ENCODE measurements around the gene PHC1.
"Not testable (repeated sequence)": the region's sequence is repeated elsewhere in the genome, so short reads cannot be mapped to it uniquely, and the experiment has no call there.

The PHC1 gene

DNA sequence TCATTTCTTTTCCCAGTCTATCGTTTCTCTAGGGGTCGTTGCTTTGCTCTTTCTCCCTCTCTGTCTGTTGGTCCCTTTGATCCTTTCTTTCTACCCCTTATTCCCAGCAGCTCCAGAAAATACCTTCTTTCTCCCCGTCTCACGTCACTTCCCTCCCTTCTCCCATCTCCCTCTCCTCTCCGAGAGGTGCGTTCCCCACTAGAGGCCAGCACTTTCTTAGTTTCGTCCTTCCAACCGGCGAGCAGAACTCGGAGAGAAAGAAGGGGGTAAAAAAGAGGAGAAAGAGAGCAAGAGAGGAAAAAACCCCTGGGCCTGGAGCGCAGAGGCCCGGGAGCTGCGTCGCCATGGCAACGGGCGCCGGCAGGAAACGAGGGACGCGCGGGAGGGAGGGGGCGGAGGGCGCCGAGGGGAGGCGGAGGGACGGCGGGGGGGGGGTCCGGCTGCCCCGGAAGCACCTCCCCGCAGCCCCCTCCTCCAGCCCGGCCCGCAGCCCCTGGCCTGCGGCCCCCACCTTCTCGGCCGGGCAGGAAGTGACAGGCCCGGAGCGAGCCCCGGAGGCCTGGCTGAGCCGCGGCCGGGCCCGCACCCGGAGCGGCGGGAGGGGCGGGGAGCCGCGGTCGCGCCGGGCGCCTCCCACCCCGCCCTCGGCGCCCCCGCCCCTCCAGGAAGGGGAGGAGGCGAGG lies at the start of gene PHC1:
Gene PHC1 (plus strand): TSS at position 477 of the 683 bp plus-strand sequence. CDS start 3,169 bp downstream, outside the sequence.
- DNase-seq = peak; percentile 88

DNA sequence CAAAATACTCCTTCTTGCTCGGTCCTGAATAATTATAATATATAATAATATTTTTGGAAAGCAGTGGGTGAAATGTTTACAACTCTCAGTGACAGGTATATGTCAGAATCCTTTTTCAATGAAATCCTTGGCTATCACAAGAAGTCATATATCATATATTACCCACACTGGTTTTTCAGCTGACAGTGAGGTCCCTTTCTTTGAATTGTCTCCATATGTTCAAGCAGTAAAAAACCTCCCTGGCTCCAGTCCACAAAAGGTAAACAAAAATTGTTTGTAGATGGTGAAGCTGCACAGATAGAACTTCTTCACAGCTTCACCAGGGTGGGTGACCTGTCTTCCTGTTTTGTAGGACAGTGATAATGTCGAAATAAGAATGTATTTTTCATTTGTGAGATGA lies 47.9 kb upstream of the PHC1 start:
- no peak for DNase-seq

DNA sequence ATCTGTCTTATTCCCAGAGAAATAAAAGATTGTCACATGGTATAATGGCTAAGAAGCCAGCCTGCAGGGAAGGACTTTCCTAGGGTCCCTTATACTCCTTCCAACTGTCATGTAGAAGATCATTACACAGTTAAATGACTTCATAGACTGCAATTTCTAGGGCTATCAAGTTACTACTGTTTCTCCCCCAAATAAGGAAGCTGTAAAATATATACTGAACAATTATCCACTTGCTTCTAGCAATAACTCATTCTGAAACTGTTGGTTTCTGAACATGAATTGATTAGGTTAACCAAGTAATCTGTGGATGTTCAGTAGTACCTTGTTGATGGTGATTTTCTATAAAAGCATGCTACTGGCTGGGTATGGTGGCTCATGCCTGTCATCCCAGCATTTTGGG lies 47.3 kb upstream of the PHC1 start:
- DNase-seq = no peak

DNA sequence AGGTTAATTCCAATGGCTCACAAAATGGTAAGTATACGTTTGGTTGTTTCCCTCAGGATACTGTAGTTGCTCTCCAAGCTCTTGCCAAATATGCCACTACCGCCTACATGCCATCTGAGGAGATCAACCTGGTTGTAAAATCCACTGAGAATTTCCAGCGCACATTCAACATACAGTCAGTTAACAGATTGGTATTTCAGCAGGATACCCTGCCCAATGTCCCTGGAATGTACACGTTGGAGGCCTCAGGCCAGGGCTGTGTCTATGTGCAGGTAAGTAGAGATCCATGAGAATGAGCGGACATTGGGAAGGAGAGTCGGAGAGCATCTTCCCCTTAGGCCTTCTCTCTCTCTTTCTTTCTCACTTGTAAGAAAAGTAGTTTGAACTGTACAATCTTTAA lies 46.5 kb upstream of the PHC1 start:
- no peak for DNase-seq

DNA sequence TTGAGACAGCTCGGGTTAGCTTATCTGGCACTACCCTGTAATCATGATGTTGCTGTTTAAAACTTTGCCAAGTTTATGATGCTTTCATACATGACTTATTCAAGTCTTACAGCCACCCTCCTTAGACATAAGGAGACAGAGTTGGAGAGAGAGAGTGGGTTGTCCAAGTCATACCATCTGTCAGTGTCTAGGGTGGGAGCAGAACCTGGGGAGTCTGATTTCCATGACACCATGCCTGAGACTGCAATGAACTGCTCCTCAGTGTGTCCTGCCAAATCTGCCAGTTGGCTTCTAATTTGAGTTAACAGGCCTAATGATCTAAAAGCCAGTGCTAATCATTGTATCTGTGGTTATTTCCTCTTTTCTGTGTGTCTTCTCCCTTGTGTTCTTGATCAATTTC lies 43.7 kb upstream of the PHC1 start:
- DNase-seq = no peak

DNA sequence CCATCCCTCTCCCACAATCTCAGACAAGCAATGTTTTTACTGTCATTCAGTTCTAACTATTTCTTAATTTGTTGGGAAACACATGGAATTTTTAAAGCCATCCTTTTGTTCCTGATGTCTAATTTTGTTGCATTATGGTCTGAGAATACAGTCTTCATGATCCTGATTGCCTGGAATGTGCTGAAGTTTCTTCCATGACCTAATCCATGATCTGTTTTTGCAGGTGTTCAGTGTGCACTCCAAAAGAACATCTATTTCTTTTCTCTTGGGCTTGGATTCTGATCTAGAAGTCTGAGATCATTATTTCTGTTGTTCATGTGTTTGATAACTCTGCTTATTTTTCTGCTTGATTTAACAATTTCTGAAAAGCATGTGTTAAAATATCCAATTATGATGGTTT lies 43.2 kb upstream of the PHC1 start:
- DNase-seq = no peak

DNA sequence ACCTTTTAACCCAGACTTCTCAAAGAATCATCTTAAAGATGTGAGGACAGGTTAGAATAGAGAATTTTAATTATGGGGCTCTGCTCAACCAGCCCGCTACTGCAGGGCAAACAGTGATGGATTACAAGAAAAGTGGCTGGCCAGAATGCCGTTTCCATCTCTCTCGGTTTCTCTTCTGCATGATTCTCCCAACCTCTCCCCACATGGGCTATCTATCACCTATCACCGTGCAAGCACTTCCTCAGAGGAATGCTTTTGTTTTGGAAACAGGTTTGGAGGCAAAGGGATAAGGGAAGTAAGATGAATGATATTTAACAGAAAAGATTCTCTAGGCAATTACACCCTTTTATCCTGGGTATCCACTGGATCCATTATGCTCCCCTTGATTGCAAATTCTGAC lies 37.4 kb upstream of the PHC1 start:
- DNase-seq = no peak

DNA sequence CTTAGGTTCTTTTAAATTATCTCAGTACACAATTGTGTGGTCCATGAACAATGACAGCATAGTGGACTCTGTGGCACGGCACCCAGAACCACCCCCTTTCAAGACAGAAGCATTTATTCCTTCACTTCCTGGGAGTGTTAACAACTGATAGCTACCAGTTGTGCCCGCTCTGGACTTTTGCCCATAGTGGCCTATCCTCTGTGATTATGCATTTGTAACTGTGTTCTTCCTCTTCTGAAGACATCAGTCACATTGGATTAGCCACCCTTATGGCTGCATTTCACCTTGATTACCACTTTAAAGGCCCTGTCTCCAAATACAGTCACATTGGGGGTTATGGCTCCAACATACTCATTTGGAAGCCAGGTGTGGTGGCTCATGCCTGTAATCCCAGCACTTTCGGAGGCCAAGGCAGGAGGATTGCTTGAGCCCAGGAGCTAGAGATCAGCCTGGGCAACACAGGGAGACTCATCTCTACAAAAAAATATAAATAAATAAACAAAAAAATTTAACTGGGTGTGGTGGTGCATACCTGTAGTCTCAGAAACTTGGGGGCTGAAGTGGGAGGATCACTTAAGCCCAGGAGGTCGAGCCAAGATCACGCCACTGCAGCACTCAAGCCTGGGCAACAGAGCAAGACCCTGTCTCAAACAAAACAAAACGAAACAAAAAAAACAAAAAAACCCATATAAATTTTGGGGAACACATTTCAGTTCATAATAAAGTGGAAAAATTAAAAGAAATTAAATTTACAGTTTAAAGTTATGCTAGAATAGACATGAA lies 27.6 kb upstream of the PHC1 start:
- DNase-seq = no peak

DNA sequence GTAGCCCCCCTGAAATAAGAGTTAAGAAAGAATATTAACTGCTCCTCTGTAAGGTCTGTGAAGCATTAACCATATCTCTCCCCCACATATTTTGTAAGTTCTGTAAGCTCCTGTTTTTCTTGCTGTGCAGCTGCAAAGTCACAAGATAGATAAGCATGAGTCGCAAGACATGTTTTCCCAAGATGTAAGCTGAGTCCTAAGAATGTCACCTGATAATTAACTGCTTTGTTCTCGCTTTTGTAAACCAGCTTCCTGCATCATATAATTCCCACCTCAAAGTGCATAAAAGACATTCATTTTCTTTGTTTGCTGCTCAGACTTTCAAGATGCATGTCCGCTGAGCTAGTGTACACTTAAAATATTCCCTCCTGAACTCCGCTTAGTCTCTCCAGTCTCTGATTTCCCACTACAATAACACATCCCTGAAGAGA lies 27.0 kb upstream of the PHC1 start:
- no peak for DNase-seq

DNA sequence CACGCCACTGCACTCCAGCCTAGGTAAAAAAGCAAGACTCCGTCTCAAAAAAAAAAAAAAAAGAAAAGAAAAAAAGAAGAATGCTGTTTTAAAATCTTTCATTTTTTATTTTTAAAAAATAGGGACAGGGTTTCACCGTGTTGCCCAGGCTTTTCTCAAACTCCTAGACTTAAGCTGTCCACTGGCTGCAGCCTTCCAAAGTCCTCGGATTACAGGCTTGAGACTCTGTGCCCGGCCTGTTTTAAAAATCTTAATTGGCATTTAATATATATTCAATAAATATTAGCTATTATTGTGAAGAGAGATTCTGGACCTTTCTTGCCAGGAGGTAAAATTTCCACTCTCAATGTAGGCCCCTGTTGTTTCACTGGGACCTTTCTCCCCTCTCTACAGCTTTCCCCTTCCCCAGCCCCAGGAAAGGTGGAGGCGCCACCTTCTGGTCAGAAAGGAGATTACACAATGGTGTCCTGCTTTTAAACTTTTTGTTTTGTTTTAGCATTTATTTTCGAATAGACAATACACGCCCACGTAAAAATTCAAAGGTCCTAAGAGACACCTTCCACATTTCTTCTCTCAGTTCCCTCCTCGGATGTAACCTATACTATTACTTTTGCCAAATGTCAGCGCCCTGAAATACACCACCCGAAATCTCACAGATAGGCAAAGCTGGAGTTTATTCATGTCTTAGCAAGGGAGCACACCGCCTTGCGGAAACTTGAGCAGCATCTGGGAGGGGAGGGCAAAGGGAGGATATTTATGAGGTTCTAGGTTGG lies 23.8 kb upstream of the PHC1 start:
- peak; percentile 80 for DNase-seq

DNA sequence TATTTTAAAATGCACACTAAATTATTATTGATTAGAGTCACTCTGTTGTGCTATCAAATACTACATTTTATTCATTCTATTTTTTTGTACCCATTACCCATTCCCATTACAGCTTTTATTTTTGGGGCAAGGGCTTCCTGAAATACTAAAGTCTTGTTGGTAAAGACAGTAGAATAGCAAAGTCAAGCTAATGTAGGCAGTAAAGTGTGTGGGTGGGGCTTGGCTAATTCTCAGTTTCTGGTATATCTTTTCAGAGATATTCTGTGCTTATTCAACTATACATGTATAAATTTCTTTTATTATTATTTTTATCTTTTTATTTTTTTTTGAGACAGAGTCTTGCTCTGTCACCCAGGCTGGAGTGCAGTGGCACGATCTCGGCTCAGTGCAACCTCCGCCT lies 22.3 kb upstream of the PHC1 start:
- DNase-seq = no peak

DNA sequence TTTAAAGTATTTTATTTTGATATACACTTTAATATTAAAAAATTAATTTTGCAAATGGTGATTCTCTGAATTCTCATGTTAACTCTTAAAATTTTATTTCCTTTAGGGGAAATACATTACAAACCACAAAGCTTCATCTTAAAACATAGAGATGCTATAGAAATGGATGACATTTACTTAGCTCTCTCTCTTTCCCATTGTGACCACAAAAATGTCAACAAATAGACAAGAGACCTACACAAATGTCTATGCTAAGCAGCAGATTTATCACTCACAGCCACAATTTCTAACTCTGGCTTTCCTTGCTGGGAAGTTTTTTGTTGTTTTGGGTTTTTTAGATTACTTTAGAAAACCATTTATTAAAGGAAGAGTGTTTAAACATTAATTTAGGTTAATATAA lies 19.9 kb upstream of the PHC1 start:
- no peak for DNase-seq

DNA sequence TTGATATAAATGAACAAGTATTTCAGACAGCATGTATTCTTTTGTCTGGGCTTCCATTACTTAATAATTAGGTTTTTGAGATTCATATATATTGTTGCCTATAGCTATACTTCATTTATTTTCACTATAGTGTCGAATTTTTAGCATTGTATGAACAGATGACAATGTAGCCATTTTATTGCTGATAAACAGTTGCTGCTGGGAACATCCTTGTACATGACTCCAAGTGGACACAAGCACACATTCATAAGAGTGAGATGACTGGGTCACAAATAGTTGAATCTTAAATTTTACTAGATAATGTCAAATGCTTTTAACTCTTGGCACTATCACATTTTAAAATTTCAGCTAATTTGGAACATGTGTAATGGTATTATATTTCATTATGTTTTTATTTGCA lies 19.3 kb upstream of the PHC1 start:
- DNase-seq = no peak

DNA sequence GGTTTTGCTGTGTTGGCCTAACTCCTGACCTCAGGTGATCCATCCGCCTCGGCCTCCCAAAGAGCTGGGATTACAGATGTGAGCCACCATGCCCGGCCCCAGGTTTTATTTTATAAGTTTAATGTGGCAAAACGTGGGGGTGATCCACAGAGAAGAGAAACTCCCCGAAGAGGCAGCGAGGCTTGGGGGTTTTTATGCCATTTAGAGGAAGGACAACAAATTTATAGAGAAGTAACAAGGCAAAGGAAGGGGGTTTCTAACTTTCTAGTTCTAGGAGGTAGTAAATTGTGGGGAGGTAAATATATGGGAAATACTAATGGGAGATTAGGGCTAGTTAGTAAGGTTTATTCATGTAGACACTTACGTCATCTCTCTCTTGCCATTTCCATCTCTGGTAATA lies 17.2 kb upstream of the PHC1 start:
- DNase-seq = no peak

DNA sequence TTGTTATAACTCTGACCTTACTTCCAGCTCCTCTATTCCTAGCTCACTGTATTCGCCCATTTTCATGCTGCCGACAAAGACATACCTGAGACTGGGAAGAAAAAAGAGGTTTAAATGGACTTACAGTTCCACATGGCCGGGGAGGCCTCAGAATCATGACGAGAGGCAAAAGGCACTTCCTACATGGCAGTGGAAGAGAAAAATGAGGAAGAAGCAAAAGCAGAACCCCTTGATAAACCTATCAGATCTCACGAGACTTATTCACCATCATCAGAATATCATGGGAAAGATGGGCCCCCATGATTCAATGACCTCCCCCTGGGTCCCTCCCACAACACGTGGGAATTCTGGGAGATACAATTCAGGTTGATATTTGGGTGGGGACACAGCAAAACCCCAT lies 14.5 kb upstream of the PHC1 start:
- DNase-seq = no peak

DNA sequence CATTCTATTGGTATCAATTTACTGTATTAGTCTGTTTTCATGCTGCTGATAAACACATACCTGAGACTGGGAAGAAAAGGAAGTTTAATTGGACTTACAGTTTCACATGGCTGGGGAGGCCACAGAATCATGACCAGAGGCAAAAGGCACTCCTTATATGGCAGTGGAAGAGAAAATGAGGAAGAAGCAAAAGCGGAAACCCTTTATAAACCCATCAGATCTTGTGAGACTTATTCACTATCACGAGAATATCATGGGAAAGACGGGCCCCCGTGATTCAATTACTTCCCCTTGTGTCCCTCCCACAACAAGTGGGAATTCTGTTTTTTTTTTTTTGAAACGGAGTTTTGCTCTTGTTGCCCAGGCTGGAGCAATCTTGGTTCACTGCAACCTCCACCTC lies 11.6 kb upstream of the PHC1 start:
- not testable (repeated sequence) for DNase-seq

DNA sequence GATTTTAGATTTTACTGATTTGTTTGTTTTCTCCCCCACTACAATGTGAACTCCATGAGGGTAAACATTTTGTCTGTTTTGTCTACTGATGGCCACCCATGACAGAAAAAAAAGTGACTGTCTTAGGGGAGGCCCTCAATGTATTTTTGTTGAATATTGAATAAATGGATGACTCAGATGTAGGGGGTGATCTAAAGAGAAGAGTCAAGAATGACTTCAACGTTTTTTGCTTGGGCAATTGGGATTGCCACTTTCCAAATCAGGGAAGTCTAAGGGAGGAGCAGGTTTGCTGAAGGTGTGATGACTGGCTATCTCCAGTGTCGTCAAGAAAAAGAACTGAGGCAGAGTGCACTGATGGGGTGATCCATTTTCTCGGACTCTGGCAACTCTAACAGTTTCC lies 10.7 kb upstream of the PHC1 start:
- DNase-seq = no peak

DNA sequence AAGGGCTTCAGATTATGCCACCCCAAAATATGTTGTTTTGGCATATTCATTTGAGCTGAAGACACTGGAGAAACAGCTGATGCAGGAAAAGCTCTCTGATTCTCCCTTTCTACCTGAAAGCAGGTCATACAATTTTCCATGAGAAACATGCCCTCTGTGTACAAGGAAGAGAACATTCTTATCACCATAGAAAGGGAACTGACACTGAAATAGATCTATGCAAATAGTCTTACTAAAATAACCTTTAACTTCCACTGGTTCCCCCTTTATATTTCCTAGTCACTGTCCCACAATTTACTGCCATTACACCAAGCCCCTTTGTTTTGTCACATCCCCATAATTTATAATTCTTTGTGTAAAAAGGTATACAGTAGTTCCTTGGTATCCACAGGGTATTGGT lies 9.6 kb upstream of the PHC1 start:
- DNase-seq = no peak

DNA sequence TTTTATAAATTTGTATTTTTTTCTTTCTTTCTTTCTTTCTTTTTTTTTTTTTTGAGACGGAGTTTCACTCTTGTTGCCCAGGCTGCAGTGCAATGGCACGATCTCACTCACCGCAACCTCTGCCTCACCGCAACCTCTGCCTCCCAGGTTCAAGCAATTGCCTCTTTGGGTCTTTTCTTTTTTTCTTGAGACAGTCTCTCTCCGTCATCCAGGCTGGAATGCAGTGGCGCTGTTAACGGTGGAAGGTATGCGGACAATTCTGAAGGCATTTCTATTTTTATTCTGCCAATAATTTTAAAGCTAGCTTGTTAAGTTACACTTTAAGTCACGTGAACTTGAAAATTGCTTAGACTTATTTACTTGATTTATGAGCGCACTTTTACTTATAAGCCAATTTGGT lies 8.8 kb upstream of the PHC1 start:
- no peak for DNase-seq

DNA sequence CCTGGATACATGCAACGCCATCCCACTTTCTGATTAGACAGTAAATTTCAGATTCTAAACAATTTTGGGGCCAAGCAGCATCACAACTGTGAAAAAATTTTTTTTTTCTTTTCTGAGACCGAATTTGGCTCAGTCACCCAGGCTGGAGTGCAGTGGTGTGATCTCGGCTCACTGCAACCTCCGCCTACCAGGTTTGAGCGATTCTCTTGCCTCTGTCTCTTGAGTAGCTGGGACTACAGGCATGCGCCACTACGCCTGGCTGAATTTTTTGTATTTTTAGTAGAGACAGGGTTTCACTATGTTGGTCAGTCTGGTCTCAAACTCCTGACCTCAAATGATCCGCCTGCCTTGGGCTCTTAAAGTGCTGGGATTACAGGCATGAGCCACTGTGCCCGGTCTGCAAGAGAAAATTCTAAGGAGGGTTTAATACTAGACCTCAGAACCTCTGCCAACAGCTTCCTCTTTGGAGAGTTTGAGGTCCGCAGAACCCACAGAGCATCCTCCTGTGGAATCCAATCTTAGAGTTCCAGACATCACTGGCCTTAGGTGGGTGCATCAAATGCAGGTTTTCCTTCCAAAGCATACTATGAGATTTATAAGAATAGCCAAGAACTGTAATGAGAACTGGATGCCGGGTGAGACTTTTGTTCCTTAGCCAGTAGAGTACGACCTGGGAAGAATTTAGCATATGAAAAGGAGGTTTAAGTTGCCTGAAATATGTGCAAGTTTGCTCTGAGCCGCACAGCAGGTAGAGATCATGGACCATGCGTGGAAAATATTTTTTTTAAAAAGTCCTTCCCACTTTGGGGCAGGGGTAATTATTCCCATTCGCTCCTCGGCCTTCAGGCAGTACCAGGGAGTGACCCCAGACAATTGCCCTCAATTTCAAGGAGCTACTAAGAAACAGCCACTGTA lies 7.8 kb upstream of the PHC1 start:
- no peak for DNase-seq

DNA sequence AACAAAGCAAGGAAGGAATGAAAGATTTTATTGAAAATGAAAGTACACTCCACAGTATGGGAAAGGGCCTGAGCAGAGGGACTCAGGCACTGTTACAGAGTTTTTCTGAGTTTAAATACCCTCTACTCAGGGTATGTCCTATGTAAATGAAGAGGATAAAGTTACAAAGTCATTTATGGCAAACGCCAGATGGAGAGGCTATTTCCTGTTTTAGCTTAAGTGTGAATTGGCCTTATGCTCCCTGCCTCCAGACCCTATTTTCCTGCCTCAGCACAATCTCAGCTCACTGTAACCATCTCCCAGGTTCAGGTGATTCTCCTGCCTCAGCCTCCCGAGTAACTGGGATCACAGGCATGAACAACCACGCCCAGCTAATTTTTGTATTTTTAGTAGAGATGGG lies 6.8 kb upstream of the PHC1 start:
- DNase-seq = no peak

DNA sequence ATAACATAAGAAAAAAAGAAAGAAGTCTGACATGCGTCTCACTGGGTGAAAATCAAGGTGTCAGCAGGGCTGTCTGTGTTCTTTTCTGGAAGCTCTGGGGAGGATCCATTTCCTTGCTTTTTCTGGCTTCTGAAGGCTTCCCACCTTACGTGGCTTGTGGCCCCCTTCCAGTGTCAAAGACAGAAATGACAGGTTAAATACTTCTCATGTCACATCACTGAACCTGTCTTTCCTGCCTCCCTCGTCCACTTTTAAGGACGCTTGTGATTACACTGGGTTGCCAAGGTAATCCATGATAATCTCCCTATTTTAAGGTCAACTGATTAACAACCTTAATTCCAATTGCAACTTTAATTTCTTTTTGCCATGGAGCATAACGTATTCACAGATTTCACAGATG lies 4.6 kb upstream of the PHC1 start:
- no peak for DNase-seq

Measured in right forelimb (tissue), 1 donor.